ENCODE results near the gene PLOD3. TPM values are rescaled to one million over a fixed set of nuclear protein-coding genes. Genes with fewer than 3 reads are reported as not detected.
A peak's percentile ranks its signal among the peaks of the same experiment; 100 is the strongest.

The PLOD3 gene
- total and polyA plus RNA-seq, 2 donors (not counting 3 experiments of a cell fraction or from before 2014, with no cell fraction given) = 143 to 170 TPM

DNA sequence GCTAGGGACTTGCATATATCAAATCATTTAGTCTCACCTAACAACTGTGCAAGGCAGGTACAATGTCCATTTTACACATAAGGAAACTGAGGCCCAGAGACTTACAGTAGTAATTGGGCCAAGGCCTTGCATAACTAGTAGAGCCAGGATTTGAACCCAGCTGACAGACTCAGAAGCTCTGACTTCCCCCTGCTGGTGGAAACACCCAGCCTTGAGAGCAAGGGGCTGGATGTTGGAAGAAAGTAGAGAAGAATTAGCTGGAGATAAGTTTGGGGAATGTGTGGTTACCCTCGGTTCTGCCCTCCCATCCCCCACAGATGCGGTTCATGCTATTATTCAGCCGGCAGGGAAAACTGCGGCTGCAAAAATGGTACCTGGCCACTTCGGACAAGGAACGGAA is 61.1 kb downstream of the PLOD3 start:
- TF ChIP-seq, protein P1, sequence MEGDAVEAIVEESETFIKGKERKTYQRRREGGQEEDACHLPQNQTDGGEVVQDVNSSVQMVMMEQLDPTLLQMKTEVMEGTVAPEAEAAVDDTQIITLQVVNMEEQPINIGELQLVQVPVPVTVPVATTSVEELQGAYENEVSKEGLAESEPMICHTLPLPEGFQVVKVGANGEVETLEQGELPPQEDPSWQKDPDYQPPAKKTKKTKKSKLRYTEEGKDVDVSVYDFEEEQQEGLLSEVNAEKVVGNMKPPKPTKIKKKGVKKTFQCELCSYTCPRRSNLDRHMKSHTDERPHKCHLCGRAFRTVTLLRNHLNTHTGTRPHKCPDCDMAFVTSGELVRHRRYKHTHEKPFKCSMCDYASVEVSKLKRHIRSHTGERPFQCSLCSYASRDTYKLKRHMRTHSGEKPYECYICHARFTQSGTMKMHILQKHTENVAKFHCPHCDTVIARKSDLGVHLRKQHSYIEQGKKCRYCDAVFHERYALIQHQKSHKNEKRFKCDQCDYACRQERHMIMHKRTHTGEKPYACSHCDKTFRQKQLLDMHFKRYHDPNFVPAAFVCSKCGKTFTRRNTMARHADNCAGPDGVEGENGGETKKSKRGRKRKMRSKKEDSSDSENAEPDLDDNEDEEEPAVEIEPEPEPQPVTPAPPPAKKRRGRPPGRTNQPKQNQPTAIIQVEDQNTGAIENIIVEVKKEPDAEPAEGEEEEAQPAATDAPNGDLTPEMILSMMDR (IDR thresholded peaks at IDR 0.05; ENCODE audit: extremely low read depth in 1 of 2, insufficient read depth in 1 of 2, low read depth in 1 of 2, low read length in 2 of 2) = peak; percentile 16 to 23
- no peak for TF ChIP-seq POLR2AphosphoS5 (IDR thresholded peaks at IDR 0.05; ENCODE audit: insufficient read depth, low read depth, low read length)
- Histone ChIP-seq H3K9me3 (replicated peaks; ENCODE audit: control insufficient read depth, insufficient read depth, low read length) (no peaks in the 10 kb centered on the region), H3K79me2 (ENCODE audit: control insufficient read depth, insufficient read depth, low read length) (peaks cover 10% of the 10 kb centered on the region), H3K4me1 (ENCODE audit: control insufficient read depth, extremely low read depth, insufficient read depth, low read length) (peaks cover 6% of the 10 kb centered on the region), H3K27me3 (ENCODE audit: control insufficient read depth in 2 of 2, insufficient read depth in 2 of 2, low read length in 2 of 2) (peaks cover 0 to 4% of the 10 kb centered on the region in 2 experiments), H3K9me1 (replicated peaks; ENCODE audit: control insufficient read depth, extremely low read depth, insufficient read depth, low read length) (no peaks in the 10 kb centered on the region), H3K4me3 (replicated peaks in 1 of 3; ENCODE audit: insufficient read depth in 1 of 3, low read depth in 1 of 3, low read length in 3 of 3) (no peak overlapping the region), H3K36me3 (ENCODE audit: control insufficient read depth in 2 of 2, extremely low read depth in 1 of 2, insufficient read depth in 2 of 2, low read length in 2 of 2) (peaks cover 5 to 19% of the 10 kb centered on the region in 2 experiments), H4K20me1 (replicated peaks; ENCODE audit: control insufficient read depth, extremely low read depth, insufficient read depth, low read length) (no peaks in the 10 kb centered on the region), H3K9ac (replicated peaks; ENCODE audit: extremely low read depth, insufficient read depth, low read length) (no peak overlapping the region), H3K4me2 (ENCODE audit: insufficient read depth, low read length) (no peak overlapping the region), H3K27ac (ENCODE audit: insufficient read depth, low read depth, low read length) (no peak overlapping the region), H2AFZ (ENCODE audit: low read depth, low read length) (no peak overlapping the region)
- dilution Hi-C loops (cut with MboI; ENCODE audit: extremely low pct_ligation_motif_present, low sequenced_read_pairs) (no loop called here), intact Hi-C loops (cut with micrococcal nuclease) (no loop called here)
- ChIA-PET POLR2A (interaction anchor here (0.6 kb wide), 2 partner anchors 12 to 522 kb away, joined by 5 to 8 read pairs; no protein-coding TSS in a partner anchor), CTCF (interaction anchor here (0.6 to 6.0 kb wide), 11 partner anchors 9 to 152 kb away, joined by 3 to 75 read pairs (median 6); partner anchors contain the start of genes PLOD3 and ZNHIT1)
- no peak for FAIRE-seq
- DNase-seq (ENCODE audit: low read depth, low spot score) = no peak
- BruUV-seq (replicated peaks) = no TSS peak

Small RNA genes lying within 50 kb of the gene (microRNA-seq; reads per million reads assigned to microRNA genes)
- gene MIR4653 (ENCODE audit: borderline number of aligned reads, borderline replicate concordance) = not detected

Small RNA genes lying within 50 kb of the gene (small RNA-seq; reads per million reads assigned to genes)
- not detected for gene MIR4653 (ENCODE audit: insufficient read depth, insufficient read length, low read depth, low replicate concordance)

Other genes starting within 250 kb of the PLOD3 start
- gene MUC12, start 248.0 kb downstream of the PLOD3 start, total RNA-seq = not detected in 2 replicates
- gene MUC12, start 248.0 kb downstream of the PLOD3 start, polyA plus RNA-seq = not detected in 2 replicates
- not detected in 2 replicates for gene MUC17, start 197.5 kb downstream of the PLOD3 start, total RNA-seq
- gene MUC17, start 197.5 kb downstream of the PLOD3 start, polyA plus RNA-seq = not detected in 2 replicates
- 21.8 and 25.1 TPM in 2 replicates for gene TRIM56, start 132.1 kb downstream of the PLOD3 start, total RNA-seq
- 1.9 and 2.3 TPM in 2 replicates for gene TRIM56, start 132.1 kb downstream of the PLOD3 start, polyA plus RNA-seq
- gene SERPINE1, start 90.5 kb downstream of the PLOD3 start, total RNA-seq = 2,296 and 2,645 TPM in 2 replicates
- gene SERPINE1, start 90.5 kb downstream of the PLOD3 start, polyA plus RNA-seq = 4,637 and 5,683 TPM in 2 replicates
- gene AP1S1, start 63.1 kb downstream of the PLOD3 start, total RNA-seq = 70.9 and 93.3 TPM in 2 replicates
- gene AP1S1, start 63.1 kb downstream of the PLOD3 start, polyA plus RNA-seq = 82.8 and 106 TPM in 2 replicates
- gene VGF, start 52.0 kb downstream of the PLOD3 start, total RNA-seq = not detected in 2 replicates
- 0.03 TPM in 1 of 2 replicates, not detected in the other for gene VGF, start 52.0 kb downstream of the PLOD3 start, polyA plus RNA-seq
- not detected in 2 replicates for gene NAT16, start 37.3 kb downstream of the PLOD3 start, total RNA-seq
- gene NAT16, start 37.3 kb downstream of the PLOD3 start, polyA plus RNA-seq = not detected in 2 replicates
- not detected in 2 replicates for gene MOGAT3, start 16.5 kb downstream of the PLOD3 start, total RNA-seq
- not detected in 2 replicates for gene MOGAT3, start 16.5 kb downstream of the PLOD3 start, polyA plus RNA-seq
- 89.9 and 90.5 TPM in 2 replicates for gene ZNHIT1, start 584 bp upstream of the PLOD3 start, total RNA-seq
- gene ZNHIT1, start 584 bp upstream of the PLOD3 start, polyA plus RNA-seq = 74.1 and 77.1 TPM in 2 replicates
- 9.3 and 11.3 TPM in 2 replicates for gene CLDN15, start 20.2 kb upstream of the PLOD3 start, total RNA-seq
- gene CLDN15, start 20.2 kb upstream of the PLOD3 start, polyA plus RNA-seq = 17.7 and 21.1 TPM in 2 replicates
- gene FIS1, start 27.5 kb upstream of the PLOD3 start, total RNA-seq = 132 and 187 TPM in 2 replicates
- 330 and 346 TPM in 2 replicates for gene FIS1, start 27.5 kb upstream of the PLOD3 start, polyA plus RNA-seq
- gene IFT22, start 104.2 kb upstream of the PLOD3 start, total RNA-seq = 26.1 and 28.7 TPM in 2 replicates
- gene IFT22, start 104.2 kb upstream of the PLOD3 start, polyA plus RNA-seq = 26.0 and 26.3 TPM in 2 replicates
- not detected in 2 replicates for gene COL26A1, start 145.3 kb upstream of the PLOD3 start, total RNA-seq
- gene COL26A1, start 145.3 kb upstream of the PLOD3 start, polyA plus RNA-seq = 0.03 TPM in 1 of 2 replicates, not detected in the other